Measurements from ENCODE around the gene CFAP53.

CFAP53 gene

DNA sequence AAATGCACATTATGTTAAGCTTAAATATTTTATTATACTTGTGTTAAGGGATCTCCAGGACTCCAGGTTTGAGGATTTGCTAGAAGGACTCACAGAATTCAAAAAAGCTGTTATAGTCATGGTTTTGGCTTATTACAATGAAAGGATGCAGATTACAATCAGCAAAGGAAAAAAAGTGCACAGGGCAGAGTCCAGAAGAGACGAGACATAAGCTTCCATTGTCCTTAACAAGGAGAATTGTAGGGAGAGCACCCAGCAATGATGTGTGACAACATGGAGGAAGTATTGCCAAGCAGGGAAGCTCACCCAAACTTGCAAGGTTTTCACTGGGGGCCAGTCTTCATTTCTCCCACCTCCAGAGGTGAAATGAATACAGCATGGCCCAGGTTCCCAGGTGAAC, 58.6 kb downstream of the CFAP53 start:
- TF ChIP-seq GATA1 (IDR thresholded peaks at IDR 0.05; ENCODE audit: low read depth, low read length) (no peak), POLR2A (IDR thresholded peaks at IDR 0.05; ENCODE audit: low read length) (no peak)
- DNase-seq = no peak

DNA sequence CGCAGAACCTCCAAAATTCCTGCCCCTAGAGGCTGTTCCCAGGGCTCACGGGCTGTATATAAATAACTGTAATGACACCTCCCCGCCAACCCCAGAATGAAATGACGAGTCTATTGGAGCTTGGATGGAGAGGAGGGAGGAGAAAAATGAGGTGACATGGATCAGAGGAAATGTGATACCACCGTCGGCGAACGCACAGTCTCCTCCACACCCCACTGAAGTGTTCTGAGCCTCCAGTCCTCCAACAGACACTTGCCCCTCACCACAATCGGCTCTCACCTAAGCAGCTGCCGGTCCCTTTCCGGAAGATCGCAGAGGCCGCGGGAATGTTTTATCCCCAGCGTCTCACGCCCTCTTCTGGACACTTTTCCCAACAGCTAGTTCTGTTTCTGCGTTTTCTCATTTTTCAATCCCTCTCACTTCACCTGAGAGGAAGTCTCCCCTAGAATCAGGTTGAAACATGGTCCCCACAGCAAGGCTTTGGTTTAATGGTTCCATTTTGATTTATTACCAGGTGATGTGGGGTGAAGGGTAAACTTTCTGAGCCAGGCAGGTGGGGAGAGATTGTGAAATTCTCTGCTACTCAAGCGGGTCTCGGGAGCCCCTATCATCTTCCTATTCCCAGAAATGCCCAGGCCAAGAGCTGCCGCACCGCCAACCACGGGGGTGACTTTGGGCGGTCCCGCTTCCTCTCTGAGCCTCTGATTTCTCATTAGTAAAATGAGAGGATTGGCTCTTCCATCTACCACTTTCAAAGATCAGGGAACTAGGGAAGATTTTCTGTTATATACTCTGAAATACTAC, 62.3 kb downstream of the CFAP53 start:
- DNase-seq = peak; percentile 25 to 41
- TF ChIP-seq GATA1 (IDR thresholded peaks at IDR 0.05; ENCODE audit: low read depth, low read length) (no peak), POLR2A (IDR thresholded peaks at IDR 0.05; ENCODE audit: low read length) (no peak)

DNA sequence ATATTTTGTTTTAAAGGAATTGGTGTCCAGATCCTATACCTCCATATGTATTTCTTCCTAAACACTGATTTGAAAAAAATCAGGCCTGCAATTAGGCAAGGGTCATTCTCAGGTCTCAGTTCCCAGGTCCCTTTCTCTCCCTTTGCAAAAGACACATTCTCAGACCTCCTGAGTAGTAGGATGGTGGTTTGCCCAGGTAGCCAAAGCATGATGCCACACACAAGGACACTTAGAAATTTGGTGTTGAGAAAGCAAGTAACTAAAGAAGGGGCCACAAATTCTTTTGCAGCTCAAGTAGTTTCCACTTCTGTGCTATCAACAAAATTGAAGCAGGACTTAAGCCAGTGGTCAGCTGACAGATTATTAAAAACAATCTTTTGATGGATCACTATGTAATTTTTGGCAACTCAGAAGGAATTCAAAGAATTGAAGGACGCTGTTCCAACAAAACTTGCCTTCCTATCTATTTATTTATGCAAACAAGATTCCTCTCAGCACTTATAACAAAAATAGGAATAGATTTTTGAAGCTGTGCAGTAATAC, 64.7 kb downstream of the CFAP53 start:
- no peak for DNase-seq
- no peak for TF ChIP-seq GATA1 (IDR thresholded peaks at IDR 0.05; ENCODE audit: low read depth, low read length)
- no peak for TF ChIP-seq POLR2A (IDR thresholded peaks at IDR 0.05; ENCODE audit: low read length)

DNA sequence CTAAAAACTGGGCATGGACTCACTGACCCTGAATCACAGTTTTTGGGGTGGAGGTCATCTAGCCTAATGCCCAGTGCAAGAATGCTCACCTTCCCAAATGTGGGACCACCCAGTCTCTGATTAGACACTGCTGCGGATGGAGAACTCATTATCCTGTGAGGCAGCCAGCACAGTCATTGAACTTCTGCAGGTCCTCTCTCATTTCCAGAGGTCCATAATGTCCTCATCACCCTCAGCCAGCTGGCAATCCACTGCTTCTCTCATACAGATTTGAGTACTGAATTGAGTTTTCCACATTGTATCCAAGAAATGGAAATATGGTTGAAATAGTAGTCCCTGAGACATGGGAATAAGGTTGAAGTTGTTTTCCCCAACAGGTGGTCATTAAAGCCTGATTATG, 66.4 kb downstream of the CFAP53 start:
- no peak for DNase-seq

DNA sequence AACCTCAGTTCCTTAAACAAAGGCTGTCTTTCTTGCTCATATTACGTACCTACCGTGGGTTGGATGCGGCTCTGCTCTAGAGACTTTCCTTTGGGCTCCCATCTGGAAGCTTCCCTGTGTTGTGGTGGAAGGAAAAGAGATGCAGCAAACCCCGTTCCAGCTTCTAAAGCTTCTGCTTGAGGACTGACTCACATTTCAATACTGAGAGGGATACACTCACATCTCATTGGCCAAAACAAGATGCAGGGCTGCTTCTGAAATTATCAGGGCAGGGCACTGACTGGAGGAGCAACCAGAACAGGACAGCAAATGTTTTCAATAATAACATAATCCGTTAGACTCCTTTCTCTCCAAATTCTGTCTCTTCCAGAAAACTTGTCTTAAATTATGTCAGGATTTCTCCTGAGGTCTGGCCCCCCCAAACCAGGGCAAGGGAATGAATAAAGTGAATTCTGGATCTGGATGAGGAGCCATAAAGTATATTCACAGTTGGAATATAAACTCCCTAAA, 66.9 kb downstream of the CFAP53 start:
- TF ChIP-seq GATA1 (IDR thresholded peaks at IDR 0.05; ENCODE audit: low read depth, low read length) = no peak
- TF ChIP-seq POLR2A (IDR thresholded peaks at IDR 0.05; ENCODE audit: low read length) = no peak
- no peak for DNase-seq

More for the DNA sequence above, 66.4 kb downstream of the CFAP53 start:
- TF ChIP-seq GATA1 (IDR thresholded peaks at IDR 0.05; ENCODE audit: low read depth, low read length) (no peak), POLR2A (IDR thresholded peaks at IDR 0.05; ENCODE audit: low read length) (no peak)

DNA sequence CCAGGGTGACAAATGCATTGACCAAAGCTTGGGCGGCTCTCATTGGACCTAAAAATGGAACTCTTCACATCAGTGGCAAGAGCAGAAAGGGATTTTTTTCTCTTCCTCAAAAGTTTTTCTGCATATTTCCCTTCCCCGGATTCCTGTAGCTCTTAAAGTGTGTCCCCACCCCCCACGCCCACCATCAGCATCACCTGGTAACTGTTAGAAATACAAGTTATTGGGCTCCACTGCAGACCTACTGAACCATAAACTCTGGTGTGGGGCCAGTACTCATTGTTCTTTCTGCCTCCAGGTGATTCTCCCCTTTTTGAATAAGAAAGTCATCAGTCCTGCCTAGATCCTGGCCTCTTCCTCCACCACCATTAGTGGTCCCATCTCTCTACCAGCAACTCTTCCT, 70.0 kb downstream of the CFAP53 start:
- no peak for DNase-seq
- TF ChIP-seq GATA1 (IDR thresholded peaks at IDR 0.05; ENCODE audit: low read depth, low read length) = no peak
- TF ChIP-seq POLR2A (IDR thresholded peaks at IDR 0.05; ENCODE audit: low read length) = no peak

DNA sequence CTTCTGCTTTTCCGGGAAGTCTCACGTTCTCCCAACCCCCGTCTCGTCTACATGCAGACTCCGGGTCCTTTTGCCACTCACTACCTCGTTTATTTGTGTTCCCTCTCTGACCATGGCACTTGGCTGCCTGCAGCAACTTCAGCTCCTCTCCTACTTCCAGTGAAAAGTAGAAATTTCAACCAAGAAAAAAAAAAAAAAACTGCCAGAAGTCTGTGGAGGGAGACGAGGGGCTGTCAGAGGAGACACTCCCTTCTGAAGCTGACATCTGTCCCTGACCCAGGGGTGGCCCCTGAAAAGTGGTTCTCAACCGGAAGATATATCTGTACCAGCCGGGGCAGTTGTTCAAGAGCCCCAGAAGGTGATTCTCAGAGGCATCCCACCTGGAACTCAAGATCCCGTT, 70.6 kb downstream of the CFAP53 start:
- TF ChIP-seq POLR2A (IDR thresholded peaks at IDR 0.05; ENCODE audit: low read length) = no peak
- TF ChIP-seq GATA1 (IDR thresholded peaks at IDR 0.05; ENCODE audit: low read depth, low read length) = no peak
- no peak for DNase-seq

DNA sequence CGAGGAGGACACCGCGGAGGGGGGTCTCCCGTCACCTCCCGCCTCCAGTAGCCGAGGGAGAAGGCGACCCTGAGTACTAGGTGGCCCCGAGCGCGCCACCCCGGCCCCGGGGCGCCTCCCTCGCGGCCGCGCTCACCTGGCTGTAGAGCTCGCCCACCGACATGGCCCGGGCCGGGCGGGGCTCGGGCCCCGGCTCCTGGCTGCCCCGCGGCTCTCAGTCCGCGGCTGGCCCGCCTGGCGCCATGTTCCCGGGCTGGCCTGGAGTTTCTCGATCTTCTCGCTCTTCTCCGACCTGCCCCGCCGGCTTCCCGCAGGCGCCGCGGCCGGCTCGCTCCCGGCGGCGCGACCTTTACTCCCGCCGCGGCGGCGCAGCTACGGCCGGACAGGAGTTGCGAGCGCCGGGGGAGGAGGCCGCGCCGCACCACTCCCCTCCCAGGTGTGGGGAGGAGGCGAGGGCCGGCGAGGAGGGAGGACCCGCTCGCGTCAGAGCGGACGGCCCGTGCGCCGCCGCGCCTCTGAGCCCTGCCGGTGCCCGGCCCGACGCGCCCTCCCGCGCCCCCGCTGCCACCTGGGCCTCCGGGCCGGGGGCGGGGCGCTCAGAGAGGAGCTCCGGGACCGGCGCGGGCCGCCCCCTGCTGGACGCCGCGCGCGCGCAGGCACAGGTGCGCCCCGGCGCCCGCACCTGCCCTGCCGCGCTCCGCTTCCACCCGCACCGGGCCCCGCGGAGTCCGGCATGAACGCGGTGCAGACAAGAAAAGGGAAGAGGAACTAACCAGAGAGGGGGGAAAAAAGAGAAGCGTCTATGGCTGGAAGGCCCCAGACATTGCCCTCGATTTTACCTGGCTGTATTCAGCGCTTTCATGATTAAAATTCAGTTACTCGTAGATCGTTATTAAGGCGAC, 71.4 kb downstream of the CFAP53 start, which contains the start of gene MYO5B:
MYO5B (minus strand) TSS at position 517 of the 902 bp plus-strand sequence; CDS start at position 163, 354 bp downstream.
- TF ChIP-seq GATA1 (IDR thresholded peaks at IDR 0.05; ENCODE audit: low read depth, low read length) (no peak), POLR2A (IDR thresholded peaks at IDR 0.05; ENCODE audit: low read length) (no peak)
- DNase-seq = peak; percentile 26 to 47

DNA sequence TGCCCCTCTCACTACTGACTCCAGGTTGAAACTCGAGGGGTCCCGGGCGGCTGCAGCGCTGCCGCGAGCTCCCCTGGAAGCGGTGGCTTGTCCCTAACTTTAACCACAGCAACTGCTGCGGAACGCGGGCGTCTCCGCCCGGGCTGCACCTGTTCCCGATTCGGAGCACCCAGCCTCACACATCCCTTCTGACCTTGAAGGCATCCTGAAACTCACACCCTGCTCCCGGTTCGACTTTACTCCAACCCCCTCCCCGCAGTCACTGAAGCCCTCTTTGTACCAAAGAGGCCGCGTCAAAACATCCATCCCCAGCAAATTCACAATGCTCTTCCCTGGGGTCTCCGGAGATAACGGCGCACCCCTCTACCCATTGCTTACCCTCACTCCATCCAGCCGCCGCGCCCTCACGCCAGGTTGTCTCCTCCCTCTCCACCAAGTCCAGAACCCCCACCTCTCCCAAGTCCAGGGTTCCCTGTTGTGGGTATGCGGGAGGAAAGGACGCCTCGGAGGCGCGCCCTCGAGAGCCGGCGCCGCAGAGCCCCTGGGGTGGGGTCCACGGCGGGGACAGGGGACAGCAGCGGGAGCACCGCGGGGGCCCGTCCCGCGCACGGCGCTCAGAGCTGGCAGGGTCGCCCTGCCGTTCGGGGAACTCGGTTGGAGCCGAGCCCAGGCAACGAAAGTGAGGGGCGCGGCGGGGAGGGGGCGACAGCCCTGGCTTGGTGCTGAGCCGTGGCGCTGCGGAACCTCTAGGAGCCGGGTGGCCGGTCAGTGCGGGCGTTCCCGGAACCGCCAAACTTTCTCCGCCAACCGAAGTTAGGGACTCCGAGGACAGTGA, 72.3 kb downstream of the CFAP53 start:
- DNase-seq = no peak

DNA sequence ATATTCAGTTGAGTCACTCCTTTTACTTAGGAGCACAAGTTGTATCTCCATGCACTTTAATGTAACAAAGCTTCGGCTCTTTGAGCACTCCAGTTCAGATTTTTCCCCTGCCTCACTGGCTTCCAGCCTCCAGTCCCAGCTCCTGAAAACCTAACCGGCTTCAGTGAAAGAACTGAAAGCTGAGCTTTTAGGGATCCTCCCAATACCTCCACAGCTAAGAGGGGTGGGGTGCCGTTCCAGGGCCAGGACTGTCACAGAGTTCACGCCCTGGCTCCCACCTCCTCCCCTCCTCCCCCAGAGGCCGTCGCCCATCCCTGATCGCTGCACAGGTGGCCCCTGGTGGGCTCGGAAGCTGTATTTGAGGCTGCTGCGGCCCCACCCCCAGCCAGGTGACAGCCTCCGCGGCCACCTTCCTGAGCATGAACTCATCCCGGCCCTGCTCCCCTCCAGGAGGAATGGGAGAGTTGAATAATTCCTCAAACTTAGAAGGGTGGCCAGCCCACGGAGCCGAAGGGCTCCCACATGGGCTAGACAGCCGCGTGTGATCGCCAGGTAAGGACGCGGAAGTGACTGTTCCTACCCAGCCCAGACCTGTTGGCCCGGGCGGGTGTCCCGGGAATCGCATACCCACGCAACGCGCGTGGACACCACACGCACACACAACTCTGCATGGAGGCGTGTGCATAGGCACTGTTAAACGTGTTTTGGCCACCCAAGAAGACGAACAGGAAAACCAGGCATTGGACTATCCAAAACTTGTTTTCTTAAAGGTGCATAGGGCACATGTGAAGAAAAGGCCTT, 73.1 kb downstream of the CFAP53 start:
- no peak for DNase-seq
- TF ChIP-seq POLR2A (IDR thresholded peaks at IDR 0.05; ENCODE audit: low read length) = no peak
- TF ChIP-seq GATA1 (IDR thresholded peaks at IDR 0.05; ENCODE audit: low read depth, low read length) = no peak

More for the DNA sequence above, 72.3 kb downstream of the CFAP53 start:
- TF ChIP-seq GATA1 (IDR thresholded peaks at IDR 0.05; ENCODE audit: low read depth, low read length) (no peak), POLR2A (IDR thresholded peaks at IDR 0.05; ENCODE audit: low read length) (no peak)

DNA sequence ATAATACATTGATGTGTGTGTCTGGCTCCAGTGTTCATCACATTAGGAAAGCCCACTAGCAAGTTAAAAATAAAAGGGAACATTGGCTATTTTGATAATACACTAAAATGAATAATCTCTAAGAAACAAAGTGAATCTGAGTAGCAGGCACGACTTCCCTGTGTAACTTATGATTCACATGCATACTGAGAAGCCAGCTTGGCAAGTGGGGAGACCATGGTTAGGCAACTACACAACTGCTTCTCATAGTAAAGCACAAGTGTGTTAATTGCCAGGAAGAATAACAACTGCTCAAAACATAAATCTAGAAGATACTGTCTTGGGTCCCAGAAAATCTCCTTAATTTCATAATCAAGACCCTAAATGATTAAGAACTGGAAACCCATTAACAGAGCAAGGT, 75.4 kb downstream of the CFAP53 start:
- DNase-seq = no peak
- no peak for TF ChIP-seq POLR2A (IDR thresholded peaks at IDR 0.05; ENCODE audit: low read length)

DNA sequence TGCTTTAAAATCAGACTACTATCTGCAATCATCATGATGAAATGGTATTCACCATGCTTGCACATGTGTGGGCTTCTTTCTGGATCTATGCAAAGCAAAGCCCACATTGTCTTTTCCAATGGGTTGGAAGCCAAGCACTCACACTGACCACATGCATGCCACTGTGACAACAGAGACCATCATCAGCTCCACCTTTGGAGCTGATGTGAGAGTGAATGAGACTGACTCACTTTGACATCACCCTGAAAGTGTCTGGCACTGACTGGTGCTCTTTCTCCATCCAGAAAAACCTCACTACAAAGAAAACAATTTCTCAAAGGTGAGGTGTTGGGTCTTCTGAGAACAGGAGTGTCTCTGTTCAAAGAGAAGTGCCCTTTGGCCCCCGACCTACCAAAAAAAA, 76.1 kb downstream of the CFAP53 start:
- DNase-seq = no peak
- TF ChIP-seq GATA1 (IDR thresholded peaks at IDR 0.05; ENCODE audit: low read depth, low read length) (no peak), POLR2A (IDR thresholded peaks at IDR 0.05; ENCODE audit: low read length) (no peak)
